ENCODE results near the gene EIF4B.

EIF4B gene

GRCh38 chr12:53047221-53048032 is 41.2 kb downstream of the EIF4B start:
- DNase-seq = peak; percentile 32

- no peak for DNase-seq
Observed at GRCh38 chr12:53048033-53048779, 42.0 kb downstream of the EIF4B start.

- no peak for DNase-seq
Observed at GRCh38 chr12:53048780-53049401, 42.6 kb downstream of the EIF4B start.

- DNase-seq = no peak
Observed at GRCh38 chr12:53049571-53050318, 43.5 kb downstream of the EIF4B start, which contains the start of gene TNS2. Gene TNS2, plus strand, starts transcription at chr12:53050065. Its CDS starts 121 bp downstream, at chr12:53050186.

- DNase-seq = no peak
Observed at GRCh38 chr12:53050426-53051057, 44.3 kb downstream of the EIF4B start.

- DNase-seq = no peak
Observed at GRCh38 chr12:53051058-53051880, 45.0 kb downstream of the EIF4B start.

GRCh38 chr12:53051881-53052412 is 45.7 kb downstream of the EIF4B start:
- no peak for DNase-seq

- DNase-seq = no peak
Observed at GRCh38 chr12:53052419-53053217, 46.4 kb downstream of the EIF4B start.

GRCh38 chr12:53053218-53054111 is 47.2 kb downstream of the EIF4B start:
- no peak for DNase-seq

GRCh38 chr12:53054112-53054878 is 48.0 kb downstream of the EIF4B start:
- DNase-seq = peak; percentile 86

GRCh38 chr12:53055471-53056266 is 49.4 kb downstream of the EIF4B start:
- DNase-seq = no peak

GRCh38 chr12:53056296-53056695 is 50.0 kb downstream of the EIF4B start:
- DNase-seq = no peak

GRCh38 chr12:53056901-53057300 is 50.6 kb downstream of the EIF4B start:
- DNase-seq = no peak

GRCh38 chr12:53057816-53058500 is 51.7 kb downstream of the EIF4B start:
- DNase-seq = no peak

- no peak for DNase-seq
Observed at GRCh38 chr12:53058674-53059433, 52.6 kb downstream of the EIF4B start.

GRCh38 chr12:53059434-53060063 is 53.3 kb downstream of the EIF4B start:
- no peak for DNase-seq
